WTC11 (cell line): ENCODE data around the gene TATDN3. TPM values are rescaled to one million over a fixed set of nuclear protein-coding genes. Genes with fewer than 3 reads are reported as not detected.
A peak's percentile ranks its signal among the peaks of the same experiment; 100 is the strongest.

Source experiments
- CDX4 ChIP-seq: fragments of 250-450 bp; sonication (Bioruptor Pico); IDR thresholded peaks from 2 replicates; pipeline ENCODE4 v1.9.0; 2021; ENCODE audit warnings: moderate library complexity, mild to moderate bottlenecking, inconsistent platforms, borderline replicate concordance
- CTCF ChIP-seq: fragments of 200-600 bp; IDR thresholded peaks from 2 replicates; pipeline ENCODE4 v1.8.0; 2022; ENCODE audit warnings: antibody characterized with exemption
- E2F1 ChIP-seq: sonication (generic); formaldehyde crosslinking; IDR thresholded peaks from 2 replicates; pipeline ENCODE4 v1.8.0; 2022; ENCODE audit warnings: mild to moderate bottlenecking, missing genetic modification reagents
- ELF4 ChIP-seq: sonication (generic); formaldehyde crosslinking; IDR thresholded peaks from 2 replicates; pipeline ENCODE4 v1.8.1; 2022; ENCODE audit warnings: low read depth, mild to moderate bottlenecking, moderate library complexity, missing genetic modification reagents
- EMX1 ChIP-seq: fragments of 250-450 bp; sonication (Bioruptor Pico); IDR thresholded peaks from 2 replicates; pipeline ENCODE4 v1.8.0; 2021; ENCODE audit warnings: mild to moderate bottlenecking
- ETV6 ChIP-seq: sonication (generic); formaldehyde crosslinking; IDR thresholded peaks from 2 replicates; pipeline ENCODE4 v1.8.1; 2022; ENCODE audit warnings: mild to moderate bottlenecking, missing genetic modification reagents
- FOXK1 ChIP-seq: sonication (generic); formaldehyde crosslinking; IDR thresholded peaks from 2 replicates; pipeline ENCODE4 v1.8.0; 2022; ENCODE audit warnings: mild to moderate bottlenecking, moderate library complexity, missing genetic modification reagents
- GRHL2 ChIP-seq: fragments of 250-450 bp; sonication (Bioruptor Pico); IDR thresholded peaks from 2 replicates; pipeline ENCODE4 v1.8.0; 2022; ENCODE audit warnings: mild to moderate bottlenecking, moderate library complexity; ENCODE audit not compliant: insufficient replicate concordance, severe bottlenecking
- GTF2I ChIP-seq: fragments of 250-450 bp; sonication (Bioruptor Pico); conservative IDR thresholded peaks from 2 replicates; pipeline ENCODE4 v1.4.0; 2021; ENCODE audit warnings: mild to moderate bottlenecking
- HMGXB4 ChIP-seq: sonication (generic); formaldehyde crosslinking; IDR thresholded peaks from 2 replicates; pipeline ENCODE4 v1.8.1; 2023; ENCODE audit warnings: mild to moderate bottlenecking, moderate library complexity, missing genetic modification reagents
- JUN ChIP-seq: sonication (generic); formaldehyde crosslinking; IDR thresholded peaks from 2 replicates; pipeline ENCODE4 v1.8.0; 2023; ENCODE audit warnings: mild to moderate bottlenecking, missing genetic modification reagents
- KAT7 ChIP-seq: sonication (generic); formaldehyde crosslinking; IDR thresholded peaks from 2 replicates; pipeline ENCODE4 v1.8.1; 2023; ENCODE audit warnings: missing genetic modification reagents, mild to moderate bottlenecking, borderline replicate concordance
- MLX ChIP-seq: sonication (generic); formaldehyde crosslinking; IDR thresholded peaks from 2 replicates; pipeline ENCODE4 v1.8.1; 2023; ENCODE audit warnings: mild to moderate bottlenecking, missing genetic modification reagents, moderate library complexity
- NFYB ChIP-seq: sonication (generic); formaldehyde crosslinking; conservative IDR thresholded peaks from 2 replicates; pipeline ENCODE4 v1.8.0; 2022; ENCODE audit warnings: low read depth, missing genetic modification reagents
- NR2C2 ChIP-seq: sonication (generic); formaldehyde crosslinking; IDR thresholded peaks from 2 replicates; pipeline ENCODE4 v1.8.0; 2022; ENCODE audit warnings: mild to moderate bottlenecking, missing genetic modification reagents
- NR3C1 ChIP-seq: sonication (generic); formaldehyde crosslinking; conservative IDR thresholded peaks from 2 replicates; pipeline ENCODE4 v1.8.1; 2023; ENCODE audit warnings: low read depth, mild to moderate bottlenecking, missing genetic modification reagents
- OVOL2 ChIP-seq: fragments of 250-450 bp; sonication (Bioruptor Pico); IDR thresholded peaks from 2 replicates; pipeline ENCODE4 v1.9.0; 2021; ENCODE audit warnings: mild to moderate bottlenecking, borderline replicate concordance
- PRDM15 ChIP-seq: sonication (generic); formaldehyde crosslinking; IDR thresholded peaks from 2 replicates; pipeline ENCODE4 v1.8.0; 2022; ENCODE audit warnings: missing genetic modification reagents
- SMAD4 ChIP-seq: sonication (generic); formaldehyde crosslinking; IDR thresholded peaks from 2 replicates; pipeline ENCODE4 v1.8.0; 2022; ENCODE audit warnings: mild to moderate bottlenecking, missing genetic modification reagents
- SP1 ChIP-seq: sonication (generic); formaldehyde crosslinking; conservative IDR thresholded peaks from 2 replicates; pipeline ENCODE4 v1.8.1; 2022; ENCODE audit warnings: missing genetic modification reagents
- TCF7 ChIP-seq: sonication (generic); formaldehyde crosslinking; IDR thresholded peaks from 2 replicates; pipeline ENCODE4 v1.8.0; 2022; ENCODE audit warnings: mild to moderate bottlenecking, low read depth, missing genetic modification reagents, moderate library complexity
- TP53 ChIP-seq: sonication (generic); formaldehyde crosslinking; IDR thresholded peaks from 2 replicates; pipeline ENCODE4 v1.8.1; 2023; ENCODE audit warnings: mild to moderate bottlenecking, missing genetic modification reagents
- ZBTB21 ChIP-seq: sonication (generic); formaldehyde crosslinking; IDR thresholded peaks from 2 replicates; pipeline ENCODE4 v1.8.1; 2023; ENCODE audit warnings: mild to moderate bottlenecking, missing genetic modification reagents, borderline replicate concordance
- ZBTB43 ChIP-seq: sonication (generic); formaldehyde crosslinking; IDR thresholded peaks from 2 replicates; pipeline ENCODE4 v1.8.1; 2023; ENCODE audit warnings: mild to moderate bottlenecking, missing genetic modification reagents
- ZNF121 ChIP-seq: sonication (generic); formaldehyde crosslinking; IDR thresholded peaks from 2 replicates; pipeline ENCODE4 v1.8.0; 2023; ENCODE audit warnings: missing genetic modification reagents
- ZNF219 ChIP-seq: sonication (generic); formaldehyde crosslinking; IDR thresholded peaks from 2 replicates; pipeline ENCODE4 v1.8.0; 2023; ENCODE audit warnings: missing genetic modification reagents, mild to moderate bottlenecking, borderline replicate concordance
- ZNF317 ChIP-seq: sonication (generic); formaldehyde crosslinking; IDR thresholded peaks from 2 replicates; pipeline ENCODE4 v1.8.1; 2023; ENCODE audit warnings: low read depth, mild to moderate bottlenecking, moderate library complexity, missing genetic modification reagents, borderline replicate concordance
- total RNA-seq: library from RNA; stranded (reverse); gene quantifications from 3 replicates; pipeline ENCODE4 v1.2.3, GENCODE V29; 2021

TATDN3 gene
- total RNA-seq, 1 experiment from 2014 or later: 19.3 TPM

GRCh38 chr1:212858461-212859265 is 67.0 kb downstream of the TATDN3 start (continued):
- no peak for TF ChIP-seq TCF7 (CRISPR knock-in tag)
- no peak for TF ChIP-seq ELF4 (CRISPR knock-in tag)
- no peak for TF ChIP-seq FOXK1 (CRISPR knock-in tag)
- no peak for TF ChIP-seq SP1 (CRISPR knock-in tag)
- no peak for TF ChIP-seq GTF2I (CRISPR knock-in tag)
- TF ChIP-seq ZBTB43: 0 out of 2 replicates have a peak, but pooled peaks have one; percentile 72
- no peak; the same call in 1 of the 2 replicates for TF ChIP-seq SMAD4
- TF ChIP-seq ZNF219 (CRISPR knock-in tag): no peak
- no peak for TF ChIP-seq NFYB (CRISPR knock-in tag)
- no peak for TF ChIP-seq ZNF121
- no peak for TF ChIP-seq TP53
- TF ChIP-seq ZNF317: no peak
- peak; percentile 63; the same call in 1 of the 2 replicates for TF ChIP-seq JUN
- no peak for TF ChIP-seq OVOL2 (CRISPR knock-in tag)
- no peak; the same call in 1 of the 2 replicates for TF ChIP-seq HMGXB4 (CRISPR knock-in tag)
- no peak for TF ChIP-seq CDX4 (CRISPR knock-in tag)
- TF ChIP-seq KAT7 (CRISPR knock-in tag): peak; percentile 59; the same call in 1 of the 2 replicates
- no peak for TF ChIP-seq EMX1 (CRISPR knock-in tag)
- no peak for TF ChIP-seq GRHL2 (CRISPR knock-in tag)
- peak; percentile 9; the same call in 1 of the 2 replicates for TF ChIP-seq PRDM15
- no peak for TF ChIP-seq E2F1 (CRISPR knock-in tag)
- no peak for TF ChIP-seq ZBTB21 (CRISPR knock-in tag)
- no peak for TF ChIP-seq CTCF
- 0 out of 2 replicates have a peak, but pooled peaks have one; percentile 18 for TF ChIP-seq ETV6 (CRISPR knock-in tag)
- no peak for TF ChIP-seq NR2C2 (CRISPR knock-in tag)
- no peak for TF ChIP-seq MLX (CRISPR knock-in tag)
- TF ChIP-seq NR3C1 (CRISPR knock-in tag): no peak
